Activated naive CD8-positive, alpha-beta T cell (primary cell): ENCODE results near the gene GABBR2.

Experiments
- H3K27ac Mint-ChIP-seq: one replicate; pipeline ENCODE4 v1.8.0; 2021; ENCODE audit warnings: mixed read lengths
- H3K27me3 Mint-ChIP-seq: one replicate; pipeline ENCODE4 v1.8.0; 2021; ENCODE audit warnings: mixed read lengths
- H3K36me3 Mint-ChIP-seq: one replicate; pipeline ENCODE4 v1.8.0; 2021; ENCODE audit warnings: mixed read lengths
- H3K4me1 Mint-ChIP-seq: one replicate; pipeline ENCODE4 v1.8.0; 2021; ENCODE audit warnings: low read depth, mixed read lengths
- H3K4me3 Mint-ChIP-seq: one replicate; pipeline ENCODE4 v1.8.0; 2021; ENCODE audit warnings: mild to moderate bottlenecking, mixed read lengths
- H3K9me3 Mint-ChIP-seq: one replicate; pipeline ENCODE4 v1.8.0; 2021; ENCODE audit warnings: low read depth, mixed read lengths

Gene GABBR2

GRCh38 chr9:98460704-98461103 lies 248.0 kb downstream of the GABBR2 start:
- H3K27me3 Mint-ChIP-seq, result peaks cover 7% of the 10 kb centered on the region

DNA sequence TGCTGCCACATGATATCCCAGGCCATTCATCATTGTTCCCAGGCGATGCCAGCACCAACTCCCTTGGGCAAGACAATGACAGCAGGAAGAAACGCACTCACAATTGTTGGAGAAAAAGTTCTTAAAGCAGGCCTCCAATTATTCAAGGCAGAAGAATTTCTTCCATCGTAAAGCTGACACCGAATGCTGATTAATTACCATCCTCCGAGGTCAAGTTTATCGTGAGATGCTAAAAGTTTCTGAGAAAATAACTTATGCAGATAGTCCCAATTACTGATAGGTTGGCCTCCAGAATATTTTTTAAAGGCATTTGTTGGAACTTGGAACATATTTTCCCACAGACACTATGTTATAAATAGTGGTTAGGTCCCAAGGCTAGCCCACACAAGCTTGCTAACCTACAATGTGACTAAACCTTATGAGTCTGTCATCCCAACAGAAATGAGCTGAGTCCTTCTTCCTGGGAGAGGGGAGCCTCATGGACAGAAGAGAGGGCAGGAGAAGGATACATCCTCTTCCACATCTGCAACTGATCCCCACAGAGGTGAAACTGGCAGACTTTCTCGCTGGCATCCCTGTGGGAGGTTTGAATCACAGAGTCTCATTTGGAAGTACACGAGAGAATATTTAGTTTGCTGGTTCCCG lies 250.9 kb downstream of the GABBR2 start:
- Mint-ChIP-seq H3K36me3 (peaks cover 5% of the 10 kb centered on the region), H3K9me3 (peaks cover 21% of the 10 kb centered on the region), H3K4me3 (no peak overlapping the region), H3K27ac (no peak overlapping the region), H3K4me1 (no peaks in the 10 kb centered on the region), H3K27me3 (peaks cover 6% of the 10 kb centered on the region)

More at GRCh38 chr9:98460704-98461103, 248.0 kb downstream of the GABBR2 start:
- Mint-ChIP-seq H3K9me3 (peaks cover 21% of the 10 kb centered on the region), H3K36me3 (peaks cover 5% of the 10 kb centered on the region), H3K4me3 (no peak overlapping the region), H3K4me1 (no peaks in the 10 kb centered on the region), H3K27ac (no peak overlapping the region)

- Mint-ChIP-seq H3K4me1 (no peaks in the 10 kb centered on the region), H3K9me3 (peaks cover 10% of the 10 kb centered on the region), H3K27ac (no peak overlapping the region), H3K27me3 (peaks cover 10% of the 10 kb centered on the region), H3K36me3 (peaks cover 4% of the 10 kb centered on the region), H3K4me3 (no peak overlapping the region)
These were observed 252.6 kb downstream of the GABBR2 start for GRCh38 chr9:98456156-98456613.

DNA sequence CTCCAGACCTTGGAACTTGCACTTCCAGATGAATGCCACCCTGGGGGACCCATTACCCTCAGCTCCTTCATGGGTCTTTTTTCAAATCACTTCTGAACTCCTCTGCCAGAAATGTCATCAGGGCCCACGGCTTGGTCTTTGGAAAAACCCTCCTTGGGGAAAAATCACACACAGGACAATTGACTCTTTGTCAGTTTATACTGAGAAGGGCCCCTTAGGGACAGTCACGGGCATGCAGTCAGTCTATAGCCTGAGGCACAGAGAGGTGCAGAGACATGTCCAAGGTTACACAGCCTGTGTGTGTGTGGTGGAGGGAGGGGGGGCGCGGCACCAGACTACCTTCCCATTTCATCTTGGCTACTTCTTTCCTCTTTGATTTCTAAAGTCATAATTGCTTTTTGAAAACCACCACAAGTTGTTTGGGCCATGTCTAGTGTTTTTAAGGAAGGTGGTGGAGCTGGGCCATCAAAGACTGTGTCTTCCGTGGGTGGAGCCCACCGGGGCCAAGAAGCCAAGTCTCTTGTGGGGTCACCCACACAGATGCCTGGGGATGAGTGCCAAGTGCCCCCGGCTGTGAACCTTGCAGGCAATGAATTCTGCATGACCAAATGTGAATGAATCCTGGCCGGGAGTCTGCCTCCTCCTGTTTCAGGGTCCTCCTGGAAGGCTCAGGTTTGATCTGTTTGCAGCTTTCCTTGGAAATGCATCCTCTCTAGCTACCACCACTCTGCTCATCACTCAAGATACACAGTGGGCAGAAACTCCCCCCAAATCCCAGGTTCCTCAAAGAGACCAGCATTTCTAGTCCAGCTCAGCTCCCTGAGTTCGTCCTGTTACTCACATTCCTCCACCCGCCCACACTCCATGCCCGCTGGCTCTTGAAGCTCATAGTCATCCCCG lies 253.2 kb downstream of the GABBR2 start:
- Mint-ChIP-seq H3K9me3 (peaks cover 4% of the 10 kb centered on the region), H3K36me3 (no peaks in the 10 kb centered on the region), H3K4me3 (no peak overlapping the region), H3K4me1 (no peaks in the 10 kb centered on the region), H3K27me3 (peaks cover 10% of the 10 kb centered on the region), H3K27ac (no peak overlapping the region)

GRCh38 chr9:98453589-98454311 lies 255.0 kb downstream of the GABBR2 start:
- no peaks in the 10 kb centered on the region for H3K4me1 Mint-ChIP-seq
- no peak overlapping the region for H3K4me3 Mint-ChIP-seq
- no peaks in the 10 kb centered on the region for H3K9me3 Mint-ChIP-seq
- H3K27me3 Mint-ChIP-seq, result peaks cover 12% of the 10 kb centered on the region
- no peak overlapping the region for H3K27ac Mint-ChIP-seq
- no peaks in the 10 kb centered on the region for H3K36me3 Mint-ChIP-seq

GRCh38 chr9:98451576-98451975 lies 257.2 kb downstream of the GABBR2 start:
- no peaks in the 10 kb centered on the region for H3K4me1 Mint-ChIP-seq
- no peaks in the 10 kb centered on the region for H3K9me3 Mint-ChIP-seq
- peaks cover 13% of the 10 kb centered on the region for H3K27me3 Mint-ChIP-seq
- no peak overlapping the region for H3K27ac Mint-ChIP-seq
- H3K4me3 Mint-ChIP-seq, result no peak overlapping the region
- no peaks in the 10 kb centered on the region for H3K36me3 Mint-ChIP-seq

DNA sequence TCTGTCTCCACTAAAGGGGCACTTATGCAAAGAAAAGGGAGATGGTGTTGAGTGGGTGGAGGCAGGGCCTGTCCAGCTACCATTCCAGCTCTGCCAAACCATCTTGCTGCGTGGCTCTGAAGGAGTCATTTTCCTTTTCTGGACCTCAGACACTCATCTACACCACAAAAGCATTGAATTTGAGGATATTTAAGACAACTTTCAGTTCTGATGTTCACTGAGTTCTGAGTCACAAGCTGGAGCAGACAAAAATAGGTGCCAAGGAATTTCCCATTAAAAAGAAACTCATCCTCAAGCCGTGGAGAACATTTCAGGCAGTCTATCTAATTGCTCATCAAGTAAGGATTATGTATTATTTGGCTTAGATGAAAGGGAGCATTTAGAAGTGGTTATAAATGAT lies 258.2 kb downstream of the GABBR2 start:
- H3K9me3 Mint-ChIP-seq, result no peaks in the 10 kb centered on the region
- H3K4me1 Mint-ChIP-seq, result no peaks in the 10 kb centered on the region
- peaks cover 11% of the 10 kb centered on the region for H3K27me3 Mint-ChIP-seq
- no peaks in the 10 kb centered on the region for H3K36me3 Mint-ChIP-seq
- no peak overlapping the region for H3K4me3 Mint-ChIP-seq
- H3K27ac Mint-ChIP-seq, result no peak overlapping the region

- H3K36me3 Mint-ChIP-seq, result no peaks in the 10 kb centered on the region
- no peaks in the 10 kb centered on the region for H3K9me3 Mint-ChIP-seq
- H3K27me3 Mint-ChIP-seq, result peaks cover 11% of the 10 kb centered on the region
- no peak overlapping the region for H3K4me3 Mint-ChIP-seq
- no peak overlapping the region for H3K27ac Mint-ChIP-seq
- H3K4me1 Mint-ChIP-seq, result no peaks in the 10 kb centered on the region
These were observed 258.9 kb downstream of the GABBR2 start for GRCh38 chr9:98449871-98450270.

GRCh38 chr9:98445576-98445975 lies 263.2 kb downstream of the GABBR2 start:
- Mint-ChIP-seq H3K4me3 (no peak overlapping the region), H3K27me3 (peaks cover 7% of the 10 kb centered on the region), H3K36me3 (no peaks in the 10 kb centered on the region), H3K27ac (no peak overlapping the region), H3K9me3 (no peaks in the 10 kb centered on the region), H3K4me1 (no peaks in the 10 kb centered on the region)

DNA sequence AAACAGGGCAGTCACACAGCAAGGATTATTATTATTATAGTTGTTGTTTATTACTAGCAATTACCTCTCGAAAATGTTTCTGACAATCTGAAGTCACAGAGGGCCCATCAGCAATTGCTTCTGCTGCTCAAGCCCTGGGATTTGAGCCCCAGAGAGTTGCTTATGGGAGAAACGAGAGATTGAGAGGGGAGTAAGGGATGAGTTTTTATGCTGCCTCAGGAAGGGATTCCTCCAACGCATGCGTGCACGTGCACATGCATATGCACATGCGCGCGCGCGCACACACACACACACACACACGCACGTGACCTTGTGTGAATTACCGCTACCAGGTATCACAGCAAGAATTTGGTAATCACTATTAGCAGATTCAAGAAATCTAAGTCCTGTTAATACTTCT lies 264.1 kb downstream of the GABBR2 start:
- no peaks in the 10 kb centered on the region for H3K9me3 Mint-ChIP-seq
- no peaks in the 10 kb centered on the region for H3K4me1 Mint-ChIP-seq
- H3K27ac Mint-ChIP-seq, result no peak overlapping the region
- no peaks in the 10 kb centered on the region for H3K36me3 Mint-ChIP-seq
- peaks cover 5% of the 10 kb centered on the region for H3K27me3 Mint-ChIP-seq
- no peak overlapping the region for H3K4me3 Mint-ChIP-seq

GRCh38 chr9:98442541-98442940 lies 266.2 kb downstream of the GABBR2 start:
- H3K27ac Mint-ChIP-seq, result no peak overlapping the region
- H3K4me1 Mint-ChIP-seq, result no peaks in the 10 kb centered on the region
- peaks cover 5% of the 10 kb centered on the region for H3K27me3 Mint-ChIP-seq
- no peaks in the 10 kb centered on the region for H3K9me3 Mint-ChIP-seq
- H3K4me3 Mint-ChIP-seq, result no peak overlapping the region
- no peaks in the 10 kb centered on the region for H3K36me3 Mint-ChIP-seq

GRCh38 chr9:98442114-98442513 lies 266.6 kb downstream of the GABBR2 start:
- peaks cover 4% of the 10 kb centered on the region for H3K27me3 Mint-ChIP-seq
- no peaks in the 10 kb centered on the region for H3K4me1 Mint-ChIP-seq
- no peaks in the 10 kb centered on the region for H3K9me3 Mint-ChIP-seq
- no peak overlapping the region for H3K4me3 Mint-ChIP-seq
- no peaks in the 10 kb centered on the region for H3K36me3 Mint-ChIP-seq
- no peak overlapping the region for H3K27ac Mint-ChIP-seq

- Mint-ChIP-seq H3K36me3 (no peaks in the 10 kb centered on the region), H3K27ac (no peak overlapping the region), H3K4me3 (no peak overlapping the region), H3K27me3 (no peaks in the 10 kb centered on the region), H3K4me1 (no peaks in the 10 kb centered on the region), H3K9me3 (no peaks in the 10 kb centered on the region)
These were observed 270.1 kb downstream of the GABBR2 start for GRCh38 chr9:98438666-98439065.

- Mint-ChIP-seq H3K27me3 (no peaks in the 10 kb centered on the region), H3K4me3 (no peak overlapping the region), H3K36me3 (no peaks in the 10 kb centered on the region), H3K9me3 (no peaks in the 10 kb centered on the region), H3K27ac (no peak overlapping the region), H3K4me1 (no peaks in the 10 kb centered on the region)
These were observed 271.2 kb downstream of the GABBR2 start for GRCh38 chr9:98437458-98438034.

DNA sequence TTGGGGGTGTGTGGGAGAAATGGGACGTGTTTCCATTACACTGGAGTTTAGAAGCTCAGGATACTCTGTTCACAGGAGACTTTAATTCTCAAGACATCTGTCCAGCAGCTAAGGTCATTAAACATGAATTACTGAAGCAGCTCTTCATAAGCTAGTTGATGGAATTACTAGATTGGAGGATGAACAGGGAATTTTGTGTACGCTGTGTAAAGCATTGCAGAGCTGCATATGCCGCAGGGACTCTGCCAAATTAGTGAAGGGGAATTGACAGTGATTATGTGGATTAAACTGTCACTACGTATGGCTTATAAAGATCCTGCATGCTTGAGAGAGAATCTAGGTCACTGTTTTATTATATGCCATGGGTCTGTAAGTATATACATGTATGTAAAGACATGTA lies 275.8 kb downstream of the GABBR2 start:
- H3K9me3 Mint-ChIP-seq, result no peaks in the 10 kb centered on the region
- no peaks in the 10 kb centered on the region for H3K27me3 Mint-ChIP-seq
- no peak overlapping the region for H3K27ac Mint-ChIP-seq
- H3K4me1 Mint-ChIP-seq, result no peaks in the 10 kb centered on the region
- H3K36me3 Mint-ChIP-seq, result no peaks in the 10 kb centered on the region
- H3K4me3 Mint-ChIP-seq, result no peak overlapping the region
